Pancreas (tissue), 10 donors: ENCODE results near the gene ZBTB7C. TPM values are rescaled to one million over a fixed set of nuclear protein-coding genes. Genes with fewer than 3 reads are reported as not detected.
A peak's percentile ranks its signal among the peaks of the same experiment; 100 is the strongest.

Source experiments
- ATAC-seq, 4 donors: fragments of 200-7000 bp; cut with Tn5 transposase; one replicate each; pipeline versions ENCODE4 v1.8.0 to v1.9.1; 2020; ENCODE audit warnings: mild to moderate bottlenecking in 4 of 4, moderate library complexity in 4 of 4
- DNase-seq, 6 donors: peaks; one replicate each; pipeline ENCODE4 v3.0.0-alpha.2; 2020
- FAIRE-seq: peaks from 2 replicates; lab custom pipeline; 2012; peaks lifted over from hg19 to GRCh38; lab: Jason Lieb, UNC
- H3K27ac ChIP-seq, 4 donors: fragments of 200-600 bp; sonication (generic); 1 replicate in 3 of 4; 2 replicates in 1 of 4; pipeline versions ENCODE4 v1.5.0 to v1.8.0; 2020
- H3K27me3 ChIP-seq, 4 donors: fragments of 200-600 bp; one replicate each; pipeline ENCODE4 v1.8.0; 2021
- H3K36me3 ChIP-seq, 3 donors: fragments of 200-600 bp; sonication (generic) in 1 of 3; one replicate each; pipeline versions ENCODE4 v1.5.0 to v1.8.0; 2020 to 2021
- H3K4me1 ChIP-seq, 3 donors: fragments of 200-600 bp; one replicate each; pipeline ENCODE4 v1.8.0; 2021
- H3K4me3 ChIP-seq, 4 donors: fragments of 200-600 bp; sonication (generic) in 2 of 4; one replicate each; pipeline versions ENCODE4 v1.5.0 to v1.8.0; 2020 to 2021
- H3K9me3 ChIP-seq, 4 donors: fragments of 200-600 bp; one replicate each; pipeline ENCODE4 v1.8.0; 2021
- CTCF ChIP-seq, 4 donors: fragments of 200-600 bp; sonication (generic) in 3 of 4; IDR thresholded peaks; one replicate each; pipeline versions ENCODE4 v1.5.0 to v1.8.0; 2021; ENCODE audit warnings: antibody characterized with exemption in 4 of 4
- WGBS, 2 donors: extraction: QIAGEN DNeasy Blood & Tissue Kit; methylation state at CpG; one replicate each; pipeline ENCODE4 v1.1.7; 2013; 5-methylcytosine and 5-hydroxymethylcytosine counted together
- intact Hi-C, 3 donors: fragments of 100-400 bp; cut with DNase I; formaldehyde crosslinking; loops; one replicate each; pipeline versions ENCODE4 v1.11.1 to v1.14.2; 2022
- polyA plus RNA-seq, 2 donors: library from polyadenylated mRNA; stranded (reverse); fragments of 200-250 nt; gene quantifications; one replicate each; pipeline ENCODE4 v1.2.3, GENCODE V29; 2013
- total RNA-seq, 6 donors: library from RNA; stranded (reverse); fragmentation: NEBNext Ultra II Directional in 4 of 6; extraction: Animal tissue kit (Norgen Biotek cat#: 25700) in 4 of 6; gene quantifications; one replicate each; pipeline versions ENCODE4 v1.2.1 to v1.2.4, GENCODE V29; 2021 to 2023
- donor health status: healthy with polysubstance abuse.
- donor health status: DM: no; HTN: no; CAD: no; lungs with moderate emphysema.
- donor health status: DM: no; HTN: no; CAD: no.
- donor health status: control.
- donor health status: control.
- donor health status: Bipolar disorder and iron deficiency.
- donor health status: DM: yes; HTN: yes; CAD: no.
- donor health status: DM: no; HTN: no; CAD: no.
- donor health status: DM: no; HTN: no; CAD: no.
- donor health status: DM: yes; HTN: yes; CAD: no.

The ZBTB7C gene
- total RNA-seq (1 to 10 TPM in 4 of 6 donors, under 1 TPM in 2; 0.35 to 1.7 (median 1.1) TPM), polyA plus RNA-seq (under 1 TPM; 0.45 to 0.57 TPM)

GRCh38 chr18:48408727-48409590 is at the start of gene ZBTB7C:
Gene ZBTB7C (minus strand): TSS chr18:48409383.
- 0 to 1% methylated on average over 80 to 136 of the region's 136 CpGs for WGBS, 2 donors
- H3K9me3 ChIP-seq: no peaks in the 10 kb centered on the region
- no peaks in the 10 kb centered on the region for H3K36me3 ChIP-seq
- H3K4me3 ChIP-seq: peak within 1 kb of the TSS; percentile 72 to 90 (median 80)
- H3K4me1 ChIP-seq: peaks cover 0 to 4% (median 4%) of the 10 kb centered on the region in 3 donors
- intact Hi-C loops: no loop called here
- ATAC-seq (peak; percentile 29 to 54 (median 46)), DNase-seq (peak in 5 of 6 donors; percentile 11 to 80 (median 41)), FAIRE-seq (no peak)
- peaks cover 0 to 27% (median 0%) of the 10 kb centered on the region in 4 donors for H3K27me3 ChIP-seq
- no peak within 1 kb of the TSS for H3K27ac ChIP-seq
- TF ChIP-seq CTCF (IDR thresholded peaks at IDR 0.05): no peak

GRCh38 chr18:48456838-48457237 is 47.7 kb upstream of the ZBTB7C start:
- Histone ChIP-seq H3K36me3 (no peaks in the 10 kb centered on the region), H3K9me3 (no peaks in the 10 kb centered on the region), H3K27ac (no peak overlapping the region), H3K4me3 (no peak overlapping the region), H3K4me1 (peaks cover 0 to 39% (median 26%) of the 10 kb centered on the region in 3 donors), H3K27me3 (no peaks in the 10 kb centered on the region)
- intact Hi-C loops: no loop called here
- WGBS, 2 donors: 91 to 94% methylated on average over 9 of the region's 9 CpGs
- no peak for FAIRE-seq
- no peak for DNase-seq
- no peak for TF ChIP-seq CTCF (IDR thresholded peaks at IDR 0.05)
- no peak for ATAC-seq

- intact Hi-C loops: no loop called here
- Histone ChIP-seq H3K27ac (peak overlapping the region in 1 of 4 donors; percentile 48), H3K4me3 (no peak overlapping the region), H3K9me3 (no peaks in the 10 kb centered on the region), H3K27me3 (no peaks in the 10 kb centered on the region), H3K36me3 (no peaks in the 10 kb centered on the region), H3K4me1 (peaks cover 0 to 31% (median 17%) of the 10 kb centered on the region in 3 donors)
- ATAC-seq (peak in 3 of 4 donors; percentile 27 to 43 (median 42)), FAIRE-seq (no peak), DNase-seq (no peak)
- TF ChIP-seq CTCF (IDR thresholded peaks at IDR 0.05): no peak
- 76 to 87% methylated on average over 13 of the region's 13 CpGs for WGBS, 2 donors
These were observed 46.6 kb upstream of the ZBTB7C start for GRCh38 chr18:48455555-48456478.

GRCh38 chr18:48454261-48454757 is 45.1 kb upstream of the ZBTB7C start:
- DNase-seq (peak in 2 of 6 donors; percentile 39 to 62), ATAC-seq (peak; percentile 55 to 84 (median 74)), FAIRE-seq (no peak)
- intact Hi-C loops: no loop called here
- no peak for TF ChIP-seq CTCF (IDR thresholded peaks at IDR 0.05)
- Histone ChIP-seq H3K9me3 (no peaks in the 10 kb centered on the region), H3K27ac (peak overlapping the region in 2 of 4 donors; percentile 74 to 76), H3K36me3 (no peaks in the 10 kb centered on the region), H3K4me3 (no peak overlapping the region), H3K4me1 (peaks cover 0 to 26% (median 15%) of the 10 kb centered on the region in 3 donors), H3K27me3 (no peaks in the 10 kb centered on the region)
- 33 to 34% methylated on average over 6 of the region's 6 CpGs for WGBS, 2 donors
